Frontal cortex (tissue), 4 donors: ENCODE data around the gene ACYP1. TPM values are rescaled to one million over a fixed set of nuclear protein-coding genes. Genes with fewer than 3 reads are reported as not detected.

ENCODE experiments used
- DNase-seq, 2 donors: peaks; one replicate each; pipeline ENCODE4 v3.0.0; 2012; ENCODE audit warnings: low spot score in 2 of 2
- FAIRE-seq: peaks from 2 replicates; lab custom pipeline; 2012; peaks lifted over from hg19 to GRCh38; lab: Jason Lieb, UNC
- total RNA-seq: library from RNA; depleted of rRNA; stranded (reverse); fragments of >200 nt; gene quantifications from one replicate; pipeline ENCODE4 v1.2.3, GENCODE V29; 2014
- donor health status: control.
- donor health status: control.
- donor health status: control.

Gene ACYP1
- 17.9 TPM for total RNA-seq

DNA sequence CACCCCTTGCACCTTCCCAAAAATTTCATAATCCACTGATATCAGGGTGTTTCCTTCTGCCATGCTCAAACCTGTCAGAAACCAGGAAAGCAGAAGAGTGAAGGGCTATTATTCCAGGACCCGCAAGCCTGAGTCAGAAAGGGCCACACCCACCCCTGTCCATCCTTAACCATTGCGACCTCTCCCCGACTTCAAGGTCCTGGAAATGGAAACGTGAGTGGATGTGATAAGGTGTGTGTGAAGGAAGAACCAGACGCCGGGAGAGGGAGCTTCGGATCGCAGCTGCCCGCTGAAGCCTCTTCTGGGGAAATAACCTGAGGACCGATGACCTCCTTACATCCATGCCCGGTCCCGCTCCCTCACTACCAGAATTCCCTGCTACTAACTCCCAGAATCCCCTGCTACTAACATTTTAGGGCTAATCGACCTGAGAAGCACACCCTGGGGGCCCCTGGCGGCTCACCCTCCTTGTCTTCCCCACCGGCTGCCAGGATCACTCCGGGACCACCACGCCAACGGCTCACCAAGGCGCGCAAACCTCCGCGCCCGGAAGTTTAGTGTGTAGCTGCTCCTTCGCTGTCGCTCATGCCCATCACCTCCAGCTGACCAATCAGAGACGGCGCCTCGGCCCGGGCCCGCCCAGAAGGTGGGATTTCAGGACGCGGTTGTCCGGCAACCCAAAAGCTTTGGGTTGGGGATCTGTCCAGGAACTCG is at the start of gene ACYP1:
TSS of gene ACYP1 (minus strand) at position 534 of the 714 bp plus-strand sequence. CDS start at position 63, 471 bp downstream.
- peak; percentile 76 to 84 for DNase-seq
- no peak for FAIRE-seq

DNA sequence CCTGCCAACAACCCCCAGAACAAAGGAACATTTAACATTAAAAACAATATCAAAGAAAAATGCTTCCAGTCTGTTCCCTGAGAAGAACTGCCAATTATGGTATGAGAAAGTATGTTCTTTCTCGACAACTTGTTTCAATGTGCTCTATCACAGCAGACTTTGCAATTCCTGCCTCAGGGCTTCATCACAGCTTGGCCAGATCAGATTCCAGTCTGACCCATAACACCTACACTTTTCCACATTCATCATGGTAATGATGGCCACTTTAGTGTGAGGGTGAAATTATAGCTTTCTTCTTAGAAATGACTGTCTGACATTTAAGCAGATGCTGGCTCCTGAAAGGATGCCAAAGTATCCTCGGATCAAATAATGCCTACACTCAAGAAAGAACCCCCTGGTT is 46.1 kb upstream of the ACYP1 start:
- DNase-seq (no peak), FAIRE-seq (no peak)

DNA sequence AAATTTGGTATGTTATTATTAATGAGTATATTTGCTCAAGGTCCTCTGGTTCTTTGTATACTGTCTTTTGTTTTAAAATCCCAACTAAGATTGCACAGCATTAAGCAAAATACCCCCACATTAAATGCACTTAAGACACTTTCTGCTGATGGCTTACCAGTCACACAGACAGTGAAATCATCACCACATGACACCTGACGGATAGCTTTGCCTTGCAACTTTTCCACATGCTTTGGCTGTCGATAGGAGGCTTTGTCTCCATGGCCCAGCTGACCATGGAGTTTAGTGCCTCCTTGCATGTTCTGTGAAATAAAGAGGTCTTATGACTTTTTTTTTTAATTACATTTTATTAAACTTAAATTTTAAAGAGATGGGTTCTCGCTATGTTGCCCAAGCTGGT is 43.4 kb upstream of the ACYP1 start:
- DNase-seq (no peak), FAIRE-seq (no peak)

DNA sequence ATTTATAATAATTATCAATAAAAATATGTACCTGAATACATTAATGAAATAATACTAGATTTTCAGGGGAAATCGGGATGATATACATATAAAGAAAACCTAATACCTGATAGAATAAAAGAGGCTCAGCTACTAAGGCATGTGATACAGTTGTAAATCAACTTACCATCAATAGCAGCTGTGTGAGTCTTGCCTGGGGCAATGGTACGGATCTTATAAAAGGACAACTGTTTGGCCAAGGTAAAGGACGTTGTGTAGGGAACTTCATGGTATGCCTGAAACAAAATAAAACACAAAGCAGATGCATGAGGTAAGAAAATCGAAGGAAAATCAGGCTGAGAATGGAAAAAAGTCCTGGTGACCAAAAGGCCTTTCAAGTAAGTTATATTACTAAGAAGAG is 37.7 kb upstream of the ACYP1 start:
- DNase-seq (no peak), FAIRE-seq (no peak)

DNA sequence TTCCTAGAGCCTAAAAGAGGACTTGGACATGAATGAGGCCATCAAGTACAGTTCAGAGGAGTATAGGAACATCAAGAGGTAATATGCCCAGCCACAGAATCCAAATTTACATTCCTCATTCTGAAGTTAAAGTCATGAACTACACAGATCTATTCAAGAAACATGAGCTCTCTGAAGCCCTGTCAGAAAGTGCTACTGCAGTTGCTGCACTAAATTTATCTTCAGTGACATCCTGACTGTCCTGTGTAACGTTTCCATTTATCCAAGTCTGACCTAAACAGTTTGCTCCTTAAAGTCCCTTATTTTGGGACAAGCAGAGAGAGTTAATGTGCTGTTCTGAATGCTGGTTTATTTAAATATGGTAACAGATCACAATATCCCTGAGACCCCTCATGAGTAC is 34.9 kb upstream of the ACYP1 start:
- FAIRE-seq (no peak), DNase-seq (no peak)

DNA sequence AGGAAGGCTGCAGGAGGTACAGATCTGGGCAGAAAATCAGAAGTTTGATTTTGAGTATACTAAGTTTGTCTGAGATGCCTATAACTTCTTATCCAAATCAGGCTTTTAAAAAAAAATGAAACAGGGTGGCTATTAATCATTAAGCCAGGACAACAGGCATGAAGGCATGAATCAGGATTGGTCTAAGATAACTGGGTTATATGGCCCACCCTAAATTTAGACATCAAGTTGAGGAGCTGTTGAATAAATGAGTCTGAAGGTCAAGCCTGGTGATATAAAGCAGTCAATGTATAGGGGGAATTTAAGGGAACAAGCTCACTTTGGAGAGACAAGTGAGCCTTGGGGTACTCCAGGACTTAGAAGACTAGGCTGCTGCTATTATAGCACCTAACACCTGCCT is 34.4 kb upstream of the ACYP1 start:
- no peak for FAIRE-seq

DNA sequence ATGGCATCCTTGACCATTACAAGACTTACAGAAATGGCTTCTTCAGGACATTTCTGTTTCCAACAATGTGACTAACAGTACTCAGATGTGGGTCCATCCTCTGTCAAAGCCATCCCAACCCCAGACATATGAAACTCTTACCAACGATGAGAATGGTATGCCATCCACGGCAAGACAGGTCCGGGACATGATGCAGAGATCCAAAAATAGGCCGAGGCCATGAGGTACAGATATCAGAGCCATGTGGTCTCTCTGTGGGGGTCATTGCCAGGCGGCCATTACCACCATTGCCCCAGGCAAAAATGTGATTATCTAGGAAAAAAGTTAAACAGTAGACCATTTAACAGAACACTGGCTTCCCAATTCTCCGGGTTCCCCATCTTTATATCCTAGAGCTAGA is 33.1 kb upstream of the ACYP1 start:
- FAIRE-seq (no peak), DNase-seq (no peak)

More for the DNA sequence above, 34.4 kb upstream of the ACYP1 start:
- no peak for DNase-seq

DNA sequence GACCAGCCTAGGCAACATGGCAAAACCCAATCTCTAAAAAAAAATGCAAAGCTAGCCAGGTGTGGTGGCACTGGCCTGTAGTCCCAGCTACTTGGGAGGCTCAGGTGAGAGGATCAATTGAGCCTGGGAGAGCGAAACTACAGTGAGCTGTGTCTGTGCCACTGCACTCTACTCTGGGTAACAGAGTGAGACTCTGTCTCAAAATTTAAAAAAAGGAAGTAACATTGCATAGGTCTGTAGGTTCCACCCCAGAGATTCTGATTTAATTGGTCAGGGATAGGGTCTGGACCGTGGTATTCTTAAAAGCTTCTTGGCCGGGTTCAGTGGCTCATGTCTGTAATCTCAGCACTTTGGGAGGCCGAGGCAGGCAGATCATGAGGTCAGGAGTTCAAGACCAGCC is 31.9 kb upstream of the ACYP1 start:
- no peak for FAIRE-seq
- no peak for DNase-seq

DNA sequence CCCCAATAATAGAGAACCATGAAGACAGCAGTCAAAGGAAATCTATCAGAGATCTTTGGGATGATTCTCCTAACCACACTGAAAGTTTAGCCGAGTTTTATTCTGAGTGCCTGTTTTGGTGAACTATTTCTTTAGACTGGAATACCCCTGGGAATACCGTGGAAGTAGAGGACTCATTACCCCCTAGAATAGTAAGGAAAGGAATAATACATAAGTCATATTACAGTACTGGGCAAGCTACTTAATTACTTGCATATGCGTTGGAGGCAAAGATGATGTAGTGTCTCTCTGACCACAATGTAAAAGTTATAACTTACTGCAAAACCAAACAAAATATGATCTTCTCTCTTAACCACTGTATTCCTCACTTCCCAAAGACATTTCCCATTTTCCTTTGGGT is 31.1 kb upstream of the ACYP1 start:
- DNase-seq: no peak
- no peak for FAIRE-seq

DNA sequence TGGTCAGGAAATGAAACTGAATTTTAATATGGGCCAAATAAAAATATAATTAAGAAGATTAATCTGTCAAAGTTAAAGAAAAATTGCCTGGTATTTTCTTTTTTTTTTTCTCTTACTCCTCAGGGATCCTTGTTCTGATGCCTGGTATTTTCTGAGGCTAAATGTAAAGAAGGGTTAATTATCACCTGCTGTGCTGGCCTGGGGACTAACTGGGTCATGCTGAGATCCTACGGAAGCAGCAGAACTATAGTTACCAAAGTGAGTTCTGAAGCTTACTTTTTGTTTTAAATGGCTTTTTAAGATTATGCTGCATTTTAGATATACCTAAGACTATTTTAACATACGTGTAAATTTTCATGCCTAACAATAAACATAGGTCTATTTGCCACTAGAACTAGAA is 28.9 kb upstream of the ACYP1 start:
- no peak for FAIRE-seq
- DNase-seq: no peak

DNA sequence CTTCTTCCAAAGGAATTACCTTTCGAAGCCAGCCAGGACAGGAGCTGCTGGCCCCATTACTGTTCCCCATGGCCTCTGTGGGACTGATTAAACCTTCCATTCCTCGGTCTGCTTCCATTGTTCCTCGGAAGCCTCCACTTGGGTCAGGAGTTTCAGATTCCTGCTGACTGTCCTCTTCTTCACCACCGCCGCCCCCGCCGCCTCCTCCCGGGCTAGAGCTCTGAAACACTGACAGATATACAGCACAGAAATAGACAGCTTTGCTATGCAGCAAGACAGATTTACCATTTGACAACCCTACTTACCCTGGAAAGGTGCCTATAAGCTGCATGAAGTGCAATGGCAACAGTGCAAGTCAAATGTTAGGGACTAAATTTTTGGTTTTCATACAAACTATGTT is 27.4 kb upstream of the ACYP1 start:
- FAIRE-seq: no peak
- no peak for DNase-seq

DNA sequence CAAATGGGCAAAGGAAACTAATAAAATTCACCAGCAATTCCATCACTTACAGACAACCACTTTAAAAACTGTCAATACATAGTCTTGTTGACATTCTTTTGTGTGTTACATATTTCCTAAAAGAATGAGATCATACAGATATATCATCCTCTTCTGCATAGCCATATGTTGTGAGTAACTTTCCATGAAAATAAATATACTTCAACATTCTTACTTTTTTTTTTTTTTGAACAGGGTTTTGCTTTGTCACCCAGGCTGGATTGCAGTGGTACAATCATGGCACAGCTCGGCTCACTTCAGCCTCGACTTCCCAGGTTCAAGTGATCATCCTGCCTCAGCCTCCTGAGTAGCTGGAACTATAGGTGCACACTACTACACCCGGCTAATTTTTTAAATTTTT is 26.5 kb upstream of the ACYP1 start:
- FAIRE-seq (no peak), DNase-seq (no peak)

DNA sequence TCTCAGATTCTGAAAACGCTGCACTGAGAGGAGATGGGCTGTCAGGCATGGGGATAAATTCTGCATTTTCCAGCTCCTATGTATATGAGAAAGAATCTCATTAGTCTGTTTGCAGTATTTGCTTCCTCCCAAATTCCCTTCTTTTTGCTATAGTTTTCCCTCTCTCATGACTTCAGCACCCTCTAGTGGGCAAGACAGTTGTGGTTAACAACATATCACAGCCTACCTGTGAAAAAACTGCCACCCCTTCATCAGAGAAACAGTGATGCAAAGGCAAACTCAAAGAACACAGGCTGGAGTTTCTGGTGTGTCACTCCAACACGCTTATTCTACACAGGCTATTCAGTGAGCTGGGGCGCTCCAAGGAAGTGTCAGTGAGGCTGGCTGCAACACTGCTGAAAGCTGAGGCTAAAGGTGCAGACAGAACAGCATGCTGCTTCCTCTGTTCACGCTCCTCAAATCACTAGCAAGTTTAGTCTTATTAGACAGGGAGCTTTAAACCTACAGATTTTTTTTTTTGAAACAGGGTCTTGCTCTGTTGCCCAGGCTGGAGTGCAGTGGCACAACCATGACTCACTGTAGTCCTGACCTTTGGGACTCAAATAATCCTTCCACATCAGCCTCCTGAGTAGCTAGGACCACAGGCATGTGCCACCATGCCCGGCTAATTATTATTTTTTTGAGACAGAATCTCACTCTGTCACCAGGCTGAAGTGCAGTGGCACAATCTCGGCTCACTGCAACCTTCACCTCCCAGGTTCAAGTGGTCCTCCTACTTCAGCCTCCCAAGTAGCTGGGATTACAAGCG is 24.9 kb upstream of the ACYP1 start:
- FAIRE-seq (no peak), DNase-seq (peak in 1 of 2 donors; percentile 49)

DNA sequence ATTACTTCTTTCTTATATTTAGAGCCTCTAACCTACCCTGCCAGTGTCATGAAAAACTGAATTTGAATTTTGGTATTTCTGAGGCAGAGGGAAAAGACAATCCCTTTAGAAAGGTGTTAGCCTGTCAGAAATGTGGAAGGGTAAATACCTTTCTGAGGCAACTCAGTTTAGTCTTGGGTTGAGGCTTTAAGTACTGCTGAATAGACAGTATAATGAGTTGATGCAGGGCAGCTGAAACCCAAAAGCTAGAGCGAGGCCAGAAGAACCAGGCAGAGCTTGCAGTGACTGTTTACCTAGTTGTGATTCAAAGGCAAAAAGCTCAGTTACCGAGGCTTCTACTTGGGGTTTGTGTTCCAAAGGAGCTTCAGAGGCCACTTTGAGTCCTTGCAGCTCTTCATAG is 24.3 kb upstream of the ACYP1 start:
- DNase-seq (no peak), FAIRE-seq (no peak)

DNA sequence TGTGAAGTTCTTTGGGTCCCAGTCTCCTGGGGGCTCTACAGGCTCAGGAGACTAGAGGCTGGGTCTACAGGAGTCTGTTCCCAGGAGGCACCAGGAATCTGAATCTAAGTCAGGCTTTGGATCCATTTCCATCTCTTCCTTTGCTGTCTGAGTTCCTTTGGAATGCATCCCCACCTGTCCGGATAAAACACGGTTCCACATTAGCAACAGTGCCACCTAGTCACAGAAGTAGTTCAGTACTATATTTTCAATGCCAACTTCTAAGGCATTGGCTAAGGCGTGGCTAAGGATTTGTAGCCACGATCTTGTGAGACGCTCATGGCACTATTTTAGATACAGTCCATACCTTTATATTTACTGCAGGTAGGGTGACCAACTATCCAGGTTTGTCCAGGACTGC is 20.7 kb upstream of the ACYP1 start:
- DNase-seq (no peak), FAIRE-seq (no peak)

DNA sequence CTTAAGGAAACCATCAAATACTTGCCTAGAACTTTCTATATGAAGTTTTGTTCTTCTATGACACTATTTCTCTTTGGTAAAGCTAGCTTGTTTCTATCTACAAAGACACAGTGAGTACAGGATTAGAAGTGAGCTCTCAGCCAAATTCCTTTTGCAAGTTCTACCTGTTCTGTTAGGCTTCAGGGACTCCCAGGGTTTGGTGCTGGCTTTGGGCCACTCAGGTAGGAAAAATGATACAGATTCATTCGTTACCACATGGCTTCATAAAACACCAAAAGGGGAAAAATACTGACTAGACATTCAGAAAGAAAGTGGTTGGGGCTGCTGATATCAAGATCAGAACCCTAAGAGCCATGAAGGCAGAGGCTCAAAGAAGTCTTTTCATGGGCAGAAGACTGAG is 19.4 kb upstream of the ACYP1 start:
- DNase-seq (no peak), FAIRE-seq (no peak)

DNA sequence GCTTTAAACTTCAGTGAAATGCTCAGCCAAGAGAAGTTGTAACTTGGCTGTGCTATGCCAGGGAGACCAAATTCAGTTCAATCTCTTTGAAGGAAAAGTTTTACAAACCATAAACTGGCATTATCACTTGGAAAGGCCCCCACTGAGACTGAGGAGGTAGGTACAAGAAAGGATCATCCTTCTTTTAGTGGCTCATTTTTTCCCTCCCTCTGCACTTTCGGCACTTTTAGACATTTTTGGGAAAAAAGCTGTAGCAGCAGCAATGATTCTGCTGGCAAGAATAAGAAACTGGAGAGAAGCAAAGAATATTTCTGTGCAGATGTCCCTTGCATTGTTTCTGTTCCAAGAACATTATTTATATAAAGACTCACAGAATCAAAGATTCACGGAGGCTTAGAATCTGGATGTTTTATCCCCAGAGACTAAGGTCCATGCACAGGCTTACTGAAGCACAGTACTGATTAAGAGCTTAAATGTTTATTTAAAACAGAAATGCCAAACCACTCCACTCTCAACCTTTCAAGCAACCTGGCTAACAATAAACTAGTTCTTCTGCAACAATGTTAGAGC is 17.9 kb upstream of the ACYP1 start:
- DNase-seq (no peak), FAIRE-seq (no peak)

DNA sequence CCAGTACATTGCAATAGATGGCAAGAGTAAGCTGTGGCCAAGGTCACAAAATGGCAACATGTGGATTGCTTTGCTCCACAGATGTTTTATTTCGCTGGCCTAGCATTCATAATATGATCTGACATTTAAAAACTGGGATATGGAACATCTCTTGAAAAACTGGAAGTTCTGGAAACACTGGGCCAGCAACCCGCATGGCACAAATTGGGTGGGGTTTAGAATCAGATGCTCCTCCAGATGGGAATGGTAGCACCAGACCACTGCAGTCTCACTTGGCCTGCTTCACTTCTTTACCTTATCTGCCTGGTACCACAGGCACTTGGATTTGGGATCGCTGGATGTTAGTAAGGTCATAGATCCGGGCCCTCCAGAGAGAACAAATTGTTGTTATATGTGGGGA is 15.7 kb upstream of the ACYP1 start:
- FAIRE-seq: no peak
- no peak for DNase-seq

DNA sequence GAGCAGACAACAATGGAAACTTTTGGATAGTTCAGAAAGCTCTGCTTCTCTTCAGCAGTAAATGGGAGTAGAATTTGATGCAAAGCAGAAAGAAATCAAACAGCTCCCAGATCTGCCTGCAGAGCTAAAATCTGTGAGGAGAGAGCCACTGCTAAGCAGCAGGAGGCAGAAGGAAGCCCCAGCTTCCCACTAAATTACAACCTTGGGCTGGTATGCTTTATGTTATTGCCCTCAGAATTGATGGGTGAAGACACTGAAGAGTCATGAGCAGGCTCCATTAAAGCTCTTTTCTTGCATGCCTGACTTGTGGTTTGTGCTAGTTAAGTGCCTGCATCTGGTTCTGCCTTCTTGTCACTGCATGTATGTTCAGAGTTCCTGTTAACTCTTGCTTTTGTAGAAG is 14.0 kb upstream of the ACYP1 start:
- no peak for DNase-seq
- no peak for FAIRE-seq

DNA sequence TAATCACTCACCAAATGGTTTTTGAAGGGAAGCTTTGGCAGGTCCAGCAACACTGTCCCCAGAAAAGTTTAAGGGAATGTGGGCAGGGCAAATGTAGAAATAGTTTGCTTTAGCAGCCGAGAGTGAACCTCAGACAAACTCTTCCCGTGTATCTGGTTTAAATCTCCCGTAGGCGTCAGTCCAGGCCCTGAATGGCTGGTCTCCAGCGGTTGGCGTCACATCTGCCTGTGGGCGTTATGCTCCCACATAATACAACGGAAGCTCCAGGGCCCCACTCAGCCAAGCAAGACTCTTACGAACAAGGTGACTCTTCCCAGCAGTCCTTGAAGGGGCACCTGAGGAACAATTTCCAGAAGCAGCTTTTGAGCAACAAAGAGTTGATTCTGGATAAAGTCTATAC is 6.6 kb upstream of the ACYP1 start:
- DNase-seq: no peak

DNA sequence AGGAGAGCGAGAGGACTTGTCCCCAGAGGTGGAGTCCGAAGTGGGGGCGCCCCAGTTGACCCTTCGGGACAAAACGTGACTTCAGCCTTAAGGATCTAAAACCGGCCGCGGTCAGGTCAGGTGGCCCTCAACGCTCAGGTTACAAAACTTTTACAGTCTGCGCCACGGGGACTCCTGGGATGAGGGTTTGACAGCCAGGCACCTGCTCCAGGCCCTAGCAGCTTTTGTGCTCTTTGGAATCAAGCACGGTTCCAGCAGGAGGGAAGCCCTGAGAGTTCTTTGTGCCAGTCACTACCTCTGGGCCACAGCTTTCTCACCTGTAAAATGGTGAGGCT is 6.0 kb upstream of the ACYP1 start:
- FAIRE-seq (no peak), DNase-seq (no peak)

More for the DNA sequence above, 6.6 kb upstream of the ACYP1 start:
- no peak for FAIRE-seq
